HepG2 (cell line): ENCODE data around the gene PPA1. TPM values are rescaled to one million over a fixed set of nuclear protein-coding genes. Genes with fewer than 3 reads are reported as not detected.

Source experiments
- AKNA ChIP-seq: sonication (generic); formaldehyde crosslinking; IDR thresholded peaks from 2 replicates; pipeline ENCODE4 v1.4.0; 2020; ENCODE audit warnings: missing genetic modification reagents, borderline replicate concordance
- ARID2 ChIP-seq: sonication (generic); formaldehyde crosslinking; IDR thresholded peaks from 2 replicates; pipeline ENCODE4 v1.8.1; 2022; ENCODE audit warnings: mild to moderate bottlenecking, missing genetic modification reagents, borderline replicate concordance
- ARID3A ChIP-seq: IDR thresholded peaks from 2 replicates; pipeline ENCODE4 v1.6.1; 2012; ENCODE audit warnings: low read depth, low read length, improper control_type of control experiment
- ATF1 ChIP-seq: IDR thresholded peaks from 2 replicates; pipeline ENCODE4 v1.6.1; 2016; ENCODE audit warnings: mild to moderate bottlenecking, control low read depth
- CREM ChIP-seq, 2 experiments: sonication (generic) in 1 of 2; formaldehyde crosslinking in 1 of 2; IDR thresholded peaks; 2 replicates each; pipeline versions ENCODE4 v1.4.0 to v1.6.1; 2016 to 2020; ENCODE audit warnings: antibody characterized with exemption in 1 of 2, mild to moderate bottlenecking in 1 of 2, missing genetic modification reagents in 1 of 2
- FOXA3 ChIP-seq: IDR thresholded peaks from 2 replicates; pipeline ENCODE4 v1.6.1; 2016; ENCODE audit warnings: missing genetic modification reagents, missing compliant biosample characterization
- HMGXB4 ChIP-seq, 2 experiments: sonication (generic) in 1 of 2; formaldehyde crosslinking in 1 of 2; IDR thresholded peaks; 2 replicates each; pipeline versions ENCODE4 v1.4.0 to v1.6.1; 2018 to 2020; ENCODE audit warnings: missing genetic modification reagents in 2 of 2, borderline replicate concordance in 1 of 2, low read depth in 1 of 2, mild to moderate bottlenecking in 1 of 2, missing biosample characterization in 1 of 2
- IKZF4 ChIP-seq: sonication (generic); formaldehyde crosslinking; IDR thresholded peaks from 2 replicates; pipeline ENCODE4 v1.5.1; 2020; ENCODE audit warnings: borderline replicate concordance, mild to moderate bottlenecking, low read depth, missing genetic modification reagents; ENCODE audit errors: not compliant biosample characterization
- IRX3 ChIP-seq: sonication (generic); formaldehyde crosslinking; IDR thresholded peaks from 2 replicates; pipeline ENCODE4 v1.8.1; 2023; ENCODE audit warnings: mild to moderate bottlenecking, low read depth, missing genetic modification reagents, borderline replicate concordance
- MEF2D ChIP-seq: sonication (generic); formaldehyde crosslinking; IDR thresholded peaks from 2 replicates; pipeline ENCODE4 v1.5.1; 2020; ENCODE audit warnings: mild to moderate bottlenecking, missing genetic modification reagents
- ONECUT2 ChIP-seq: sonication (generic); formaldehyde crosslinking; IDR thresholded peaks from 2 replicates; pipeline ENCODE4 v1.4.0; 2020; ENCODE audit warnings: missing genetic modification reagents
- POGZ ChIP-seq: sonication (generic); formaldehyde crosslinking; IDR thresholded peaks from 2 replicates; pipeline ENCODE4 v1.4.0; 2020; ENCODE audit warnings: mild to moderate bottlenecking, missing genetic modification reagents
- ZIK1 ChIP-seq: sonication (generic); formaldehyde crosslinking; IDR thresholded peaks from 2 replicates; pipeline ENCODE4 v1.5.0; 2020; ENCODE audit warnings: mild to moderate bottlenecking, low read depth, missing genetic modification reagents, borderline replicate concordance
- polyA plus RNA-seq, 8 experiments: library from polyadenylated mRNA; depleted of rRNA in 3 of 8; stranded (reverse) in 7 of 8; unstranded in 1 of 8; fragments of >200 nt; fragmentation: Illumina TruSeq in 4 of 8; extraction: Trizol in 4 of 8; gene quantifications; 2 replicates each; pipeline versions ENCODE4 v1.2.1 to v1.2.3, GENCODE V29; 2011 to 2016; ENCODE audit warnings: low read depth in 4 of 8, missing spikeins in 1 of 8, mixed read lengths in 1 of 8; ENCODE audit not compliant: insufficient read depth in 1 of 8
- total RNA-seq, 5 experiments: library from RNA; depleted of rRNA; stranded (reverse); fragments of >200 nt; fragmentation: Illumina TruSeq; extraction: Trizol; gene quantifications; 2 replicates each; pipeline ENCODE4 v1.2.3, GENCODE V29; 2016; ENCODE audit warnings: low read depth in 1 of 5
- TF ChIP-seq, protein P1 (sequence below): sonication (generic); formaldehyde crosslinking; IDR thresholded peaks from 2 replicates; pipeline ENCODE4 v1.4.0; 2020; ENCODE audit warnings: missing genetic modification reagents, borderline replicate concordance

Gene PPA1
- total and polyA plus RNA-seq, 2 of the 13 experiments (the other 11 are each of a cell fraction or from before 2014, with no cell fraction given) = 136 to 250 TPM

DNA sequence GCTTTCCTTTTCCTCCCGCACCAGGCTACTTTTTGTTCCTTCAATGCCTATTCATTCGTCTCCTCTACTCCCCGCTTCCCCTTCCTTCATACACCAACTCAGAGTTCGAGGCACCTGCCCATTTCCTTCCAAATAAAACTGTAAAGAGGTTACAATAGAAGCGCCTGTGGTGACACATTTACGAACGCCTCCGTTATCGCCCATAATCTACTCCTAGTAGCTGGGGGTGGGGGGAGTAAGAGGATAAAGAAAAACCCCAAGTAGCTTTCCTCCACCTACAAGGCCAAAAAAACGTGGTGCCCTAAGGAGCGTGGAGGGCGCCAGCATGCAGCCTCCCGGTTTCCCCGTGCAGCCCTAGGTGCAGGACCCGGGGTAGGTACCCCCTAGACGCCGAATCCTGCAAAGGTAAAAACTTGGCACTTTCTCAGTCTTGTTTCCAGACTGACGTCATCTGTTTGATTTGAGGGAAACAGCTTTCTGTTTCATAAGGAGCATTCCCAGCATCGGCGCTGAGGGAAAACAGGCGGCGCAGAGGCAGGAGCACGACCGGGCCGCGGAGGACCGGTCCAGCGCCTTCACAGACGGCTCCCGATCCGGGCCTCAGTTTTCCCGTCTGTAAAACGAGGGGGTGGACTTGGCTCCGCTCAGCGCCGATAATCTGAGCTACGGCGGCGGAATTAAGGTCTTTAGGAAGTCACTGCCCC, 922 bp downstream of the PPA1 start (continued):
- TF ChIP-seq, protein P1, sequence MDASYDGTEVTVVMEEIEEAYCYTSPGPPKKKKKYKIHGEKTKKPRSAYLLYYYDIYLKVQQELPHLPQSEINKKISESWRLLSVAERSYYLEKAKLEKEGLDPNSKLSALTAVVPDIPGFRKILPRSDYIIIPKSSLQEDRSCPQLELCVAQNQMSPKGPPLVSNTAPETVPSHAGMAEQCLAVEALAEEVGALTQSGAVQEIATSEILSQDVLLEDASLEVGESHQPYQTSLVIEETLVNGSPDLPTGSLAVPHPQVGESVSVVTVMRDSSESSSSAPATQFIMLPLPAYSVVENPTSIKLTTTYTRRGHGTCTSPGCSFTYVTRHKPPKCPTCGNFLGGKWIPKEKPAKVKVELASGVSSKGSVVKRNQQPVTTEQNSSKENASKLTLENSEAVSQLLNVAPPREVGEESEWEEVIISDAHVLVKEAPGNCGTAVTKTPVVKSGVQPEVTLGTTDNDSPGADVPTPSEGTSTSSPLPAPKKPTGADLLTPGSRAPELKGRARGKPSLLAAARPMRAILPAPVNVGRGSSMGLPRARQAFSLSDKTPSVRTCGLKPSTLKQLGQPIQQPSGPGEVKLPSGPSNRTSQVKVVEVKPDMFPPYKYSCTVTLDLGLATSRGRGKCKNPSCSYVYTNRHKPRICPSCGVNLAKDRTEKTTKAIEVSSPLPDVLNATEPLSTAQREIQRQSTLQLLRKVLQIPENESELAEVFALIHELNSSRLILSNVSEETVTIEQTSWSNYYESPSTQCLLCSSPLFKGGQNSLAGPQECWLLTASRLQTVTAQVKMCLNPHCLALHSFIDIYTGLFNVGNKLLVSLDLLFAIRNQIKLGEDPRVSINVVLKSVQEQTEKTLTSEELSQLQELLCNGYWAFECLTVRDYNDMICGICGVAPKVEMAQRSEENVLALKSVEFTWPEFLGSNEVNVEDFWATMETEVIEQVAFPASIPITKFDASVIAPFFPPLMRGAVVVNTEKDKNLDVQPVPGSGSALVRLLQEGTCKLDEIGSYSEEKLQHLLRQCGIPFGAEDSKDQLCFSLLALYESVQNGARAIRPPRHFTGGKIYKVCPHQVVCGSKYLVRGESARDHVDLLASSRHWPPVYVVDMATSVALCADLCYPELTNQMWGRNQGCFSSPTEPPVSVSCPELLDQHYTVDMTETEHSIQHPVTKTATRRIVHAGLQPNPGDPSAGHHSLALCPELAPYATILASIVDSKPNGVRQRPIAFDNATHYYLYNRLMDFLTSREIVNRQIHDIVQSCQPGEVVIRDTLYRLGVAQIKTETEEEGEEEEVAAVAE = 0 out of 2 replicates have a peak, but pooled peaks have one; percentile 21
- peak; percentile 46; the same call in 1 of the 2 replicates for TF ChIP-seq FOXA3 (CRISPR knock-in tag)
- TF ChIP-seq MEF2D (CRISPR knock-in tag) = no peak
- no peak; the same call in 1 of the 2 replicates for TF ChIP-seq ONECUT2 (CRISPR knock-in tag)
- TF ChIP-seq IKZF4 = no peak
- TF ChIP-seq ARID3A = no peak
- TF ChIP-seq ZIK1 = no peak
- TF ChIP-seq POGZ (CRISPR knock-in tag) = no peak
- no peak for TF ChIP-seq AKNA (CRISPR knock-in tag)
- TF ChIP-seq ATF1 (CRISPR knock-in tag) = peak; percentile 61
- TF ChIP-seq ARID2 (CRISPR knock-in tag) = no peak
- TF ChIP-seq CREM (IDR thresholded peaks at IDR 0.05) = peak; percentile 66; the same call in 1 of the 2 replicates
- TF ChIP-seq CREM (CRISPR knock-in tag; IDR thresholded peaks at IDR 0.05) = no peak
- TF ChIP-seq HMGXB4 (CRISPR knock-in tag; IDR thresholded peaks at IDR 0.05; ENCODE audit: borderline replicate concordance in 1 of 2, low read depth in 1 of 2) = 0 out of 4 replicates have a peak, but pooled peaks of 1 of the 2 experiments have one; percentile 8
- TF ChIP-seq IRX3 = no peak; the same call in 1 of the 2 replicates
